Heart right ventricle (tissue), 16 donors: ENCODE data around the gene APOA5. TPM values are rescaled to one million over a fixed set of nuclear protein-coding genes. Genes with fewer than 3 reads are reported as not detected.

Experiments
- ATAC-seq, 8 donors: fragments of 200-7000 bp; cut with Tn5 transposase; one replicate each; pipeline ENCODE4 v1.9.1; 2020; ENCODE audit warnings: mild to moderate bottlenecking in 8 of 8, moderate library complexity in 8 of 8, moderate number of reproducible peaks in 1 of 8
- DNase-seq, 2 donors: peaks; one replicate each; pipeline ENCODE4 v3.0.0-alpha.2; 2020
- H3K27ac ChIP-seq, 10 donors: fragments of 200-600 bp; sonication (generic) in 2 of 10; one replicate each; pipeline versions ENCODE4 v1.5.0 to v1.8.0; 2020 to 2022; ENCODE audit warnings: mild to moderate bottlenecking in 3 of 10
- H3K27me3 ChIP-seq, 7 donors: fragments of 200-600 bp; one replicate each; pipeline ENCODE4 v1.8.0; 2021 to 2022; ENCODE audit warnings: mild to moderate bottlenecking in 2 of 7
- H3K36me3 ChIP-seq, 9 donors: fragments of 200-600 bp; sonication (generic) in 1 of 9; one replicate each; pipeline versions ENCODE4 v1.5.0 to v1.8.0; 2020 to 2022; ENCODE audit warnings: mild to moderate bottlenecking in 2 of 9
- H3K4me1 ChIP-seq, 9 donors: fragments of 200-600 bp; sonication (generic) in 1 of 9; one replicate each; pipeline versions ENCODE4 v1.5.0 to v1.8.0; 2020 to 2022; ENCODE audit warnings: mild to moderate bottlenecking in 4 of 9
- H3K4me3 ChIP-seq, 10 donors: fragments of 200-600 bp; sonication (generic) in 2 of 10; one replicate each; pipeline versions ENCODE4 v1.5.0 to v1.8.0; 2020 to 2022; ENCODE audit warnings: mild to moderate bottlenecking in 7 of 10, moderate library complexity in 2 of 10
- H3K9me3 ChIP-seq, 11 donors: fragments of 200-600 bp in 10 of 11; sonication (generic) in 2 of 11; one replicate each; pipeline versions ENCODE4 v1.5.0 to v1.8.0; 2013 to 2022; ENCODE audit warnings: mild to moderate bottlenecking in 2 of 11, control low read depth in 1 of 11, moderate library complexity in 1 of 11
- CTCF ChIP-seq, 9 donors: fragments of 200-600 bp; sonication (generic) in 2 of 9; IDR thresholded peaks; one replicate each; pipeline versions ENCODE4 v1.5.0 to v1.8.0; 2021 to 2022; ENCODE audit warnings: antibody characterized with exemption in 9 of 9, mild to moderate bottlenecking in 5 of 9, moderate library complexity in 1 of 9
- WGBS, 2 donors: extraction: QIAGEN DNeasy Blood & Tissue Kit; methylation state at CpG; one replicate each; pipeline ENCODE4 v1.1.7; 2013; ENCODE audit warnings: inconsistent platforms in 1 of 2; 5-methylcytosine and 5-hydroxymethylcytosine counted together
- intact Hi-C, 10 donors: fragments of 100-400 bp; cut with DNase I; formaldehyde crosslinking; loops; one replicate each; pipeline versions ENCODE4 v1.11.1 to v1.14.2; 2022
- polyA plus RNA-seq, 2 donors: library from polyadenylated mRNA; stranded (reverse); fragments of 200-250 nt; gene quantifications; one replicate each; pipeline ENCODE4 v1.2.3, GENCODE V29; 2013
- total RNA-seq, 10 donors: library from RNA; stranded (reverse); fragmentation: NEBNext Ultra II Directional in 3 of 10; extraction: Animal tissue kit (Norgen Biotek cat#: 25700) in 3 of 10; gene quantifications; one replicate each; pipeline versions ENCODE4 v1.2.1 to v1.2.4, GENCODE V29; 2021 to 2023
- donor health status: Arrhythmogenic right ventricular cardiomyopathy.
- donor health status: ischemic (EF 13 %, LVEDD 7.1; RV severe dilation, severe dysfunction).
- donor health status: healthy with polysubstance abuse.
- donor health status: DM: no; HTN: yes; CAD: no.
- donor health status: DM: no; HTN: no; CAD: no.
- donor health status: ischemic (EF 25% LVEDD 6.9; RV normal size, moderate dysfunction).
- donor health status: ischemic (EF 25% LVEDD 5.7; RV mildly dilated, moderate dysfunction).
- donor health status: healthy.
- donor health status: DM: yes; HTN: yes; CAD: no.
- donor health status: Ischemic cardiomyopathy.
- donor health status: ischemic (EF 35%, LVEDD 5.7; RV mildly dilated, moderate dysfunction).
- donor health status: nonischemic (EF 11% LVEDD 7.7; RV severe dilation, severe dysfunction).
- donor health status: DM: yes; HTN: yes; CAD: no.
- donor health status: PGD.
- donor health status: ischemic (EF 29% LVEDD 5.4; RV normal size, mild dysfunction).
- donor health status: nonischemic (EF 23%, LVEDD 6.1; RV moderate dilation, normal function).

The APOA5 gene
- total and polyA plus RNA-seq, 12 donors, result not detected

- Histone ChIP-seq H3K27ac (no peak overlapping the region), H3K9me3 (no peaks in the 10 kb centered on the region), H3K4me3 (no peak overlapping the region), H3K36me3 (peaks cover 0 to 80% (median 42%) of the 10 kb centered on the region in 9 donors), H3K4me1 (peaks cover 0 to 11% (median 3%) of the 10 kb centered on the region in 9 donors), H3K27me3 (no peaks in the 10 kb centered on the region)
- WGBS, 2 donors, result 97 to 99% methylated on average over 4 of the region's 4 CpGs
- intact Hi-C loops, result no loop called here
- TF ChIP-seq CTCF (IDR thresholded peaks at IDR 0.05), result no peak
- no peak for DNase-seq
- ATAC-seq, result no peak
These were observed 13.1 kb downstream of the APOA5 start for GRCh38 chr11:116778556-116778955.

GRCh38 chr11:116777056-116777455 is 14.6 kb downstream of the APOA5 start:
- H3K27ac ChIP-seq, result no peak overlapping the region
- no peak for DNase-seq
- TF ChIP-seq CTCF (IDR thresholded peaks at IDR 0.05), result no peak
- no peak for ATAC-seq
- H3K4me1 ChIP-seq, result peaks cover 0 to 13% (median 7%) of the 10 kb centered on the region in 9 donors
- no peak overlapping the region for H3K4me3 ChIP-seq
- H3K27me3 ChIP-seq, result no peaks in the 10 kb centered on the region
- peaks cover 0 to 65% (median 28%) of the 10 kb centered on the region in 9 donors for H3K36me3 ChIP-seq
- WGBS, 2 donors, result 72 to 82% methylated on average over 7 of the region's 7 CpGs
- intact Hi-C loops, result no loop called here
- no peaks in the 10 kb centered on the region for H3K9me3 ChIP-seq

GRCh38 chr11:116776522-116776984 is 15.1 kb downstream of the APOA5 start:
- H3K36me3 ChIP-seq, result peaks cover 0 to 60% (median 28%) of the 10 kb centered on the region in 9 donors
- no peak overlapping the region for H3K4me3 ChIP-seq
- intact Hi-C loops, result no loop called here
- no peaks in the 10 kb centered on the region for H3K9me3 ChIP-seq
- peaks cover 3 to 18% (median 12%) of the 10 kb centered on the region in 9 donors for H3K4me1 ChIP-seq
- no peak overlapping the region for H3K27ac ChIP-seq
- DNase-seq (no peak), ATAC-seq (no peak)
- no peaks in the 10 kb centered on the region for H3K27me3 ChIP-seq
- TF ChIP-seq CTCF (IDR thresholded peaks at IDR 0.05), result no peak

- DNase-seq (no peak), ATAC-seq (no peak)
- intact Hi-C loops, result no loop called here
- no peak overlapping the region for H3K27ac ChIP-seq
- peaks cover 0 to 54% (median 28%) of the 10 kb centered on the region in 9 donors for H3K36me3 ChIP-seq
- H3K27me3 ChIP-seq, result no peaks in the 10 kb centered on the region
- H3K4me3 ChIP-seq, result no peak overlapping the region
- WGBS, 2 donors, result 82 to 97% methylated on average over 5 of the region's 5 CpGs
- TF ChIP-seq CTCF (IDR thresholded peaks at IDR 0.05), result no peak
- no peaks in the 10 kb centered on the region for H3K9me3 ChIP-seq
- H3K4me1 ChIP-seq, result peaks cover 6 to 24% (median 18%) of the 10 kb centered on the region in 9 donors
These were observed 15.7 kb downstream of the APOA5 start for GRCh38 chr11:116775975-116776374.
